GM10266 (cell line): ENCODE measurements around the gene LGR6.

Source experiments
- DNase-seq: peaks from one replicate; pipeline ENCODE4 v3.0.0; 2012; ENCODE audit errors: extremely low spot score
- CTCF ChIP-seq: IDR thresholded peaks from 2 replicates; pipeline ENCODE4 v1.5.1; 2012; ENCODE audit warnings: mild to moderate bottlenecking, low read depth; ENCODE audit not compliant: control insufficient read depth, insufficient read depth; ENCODE audit errors: missing control alignments

LGR6 gene

GRCh38 chr1:202214089-202214843 is 20.7 kb downstream of the LGR6 start:
- no peak for TF ChIP-seq CTCF
- no peak for DNase-seq

GRCh38 chr1:202215472-202216130 is 22.0 kb downstream of the LGR6 start:
- no peak for TF ChIP-seq CTCF
- no peak for DNase-seq

GRCh38 chr1:202216691-202217090 is 23.1 kb downstream of the LGR6 start:
- no peak for DNase-seq

GRCh38 chr1:202217516-202217915 is 23.9 kb downstream of the LGR6 start:
- no peak for TF ChIP-seq CTCF
- DNase-seq = no peak

More at GRCh38 chr1:202216691-202217090, 23.1 kb downstream of the LGR6 start:
- TF ChIP-seq CTCF = no peak

- no peak for TF ChIP-seq CTCF
- DNase-seq = no peak
Observed at GRCh38 chr1:202217951-202218350, 24.4 kb downstream of the LGR6 start.

GRCh38 chr1:202220733-202221132 is 27.1 kb downstream of the LGR6 start:
- DNase-seq = no peak
- no peak for TF ChIP-seq CTCF
